GM23338 (cell line): Measurements from ENCODE around the gene SH3RF3. TPM values are rescaled to one million over a fixed set of nuclear protein-coding genes. Genes with fewer than 3 reads are reported as not detected.

Source experiments
- ATAC-seq: fragments of 200-7000 bp; cut with Tn5 transposase; 3 replicates; pipeline ENCODE4 v1.9.1; 2020
- DNase-seq: peaks from one replicate; pipeline ENCODE4 v3.0.0-alpha.2; 2015; ENCODE audit warnings: low spot score
- H2AFZ ChIP-seq: fragments of 200-600 bp; sonication (generic); 2 replicates; pipeline ENCODE4 v1.8.0; 2016; ENCODE audit warnings: antibody characterized with exemption, mild to moderate bottlenecking, moderate library complexity
- H3F3A ChIP-seq: fragments of 200-600 bp; sonication (generic); replicated peaks from 2 replicates; pipeline ENCODE4 v1.8.0; 2017; ENCODE audit warnings: antibody characterized with exemption, mixed run types, low read depth
- H3K27ac ChIP-seq: fragments of 200-600 bp; sonication (generic); 2 replicates; pipeline ENCODE4 v1.6.1; 2016; ENCODE audit warnings: low read depth
- H3K27me3 ChIP-seq: fragments of 200-600 bp; sonication (generic); 2 replicates; pipeline ENCODE4 v1.8.0; 2016; ENCODE audit warnings: mild to moderate bottlenecking, mixed run types, moderate library complexity; ENCODE audit not compliant: insufficient read depth
- H3K36me3 ChIP-seq: fragments of 200-600 bp; sonication (generic); 2 replicates; pipeline ENCODE4 v1.8.0; 2016; ENCODE audit warnings: mild to moderate bottlenecking; ENCODE audit not compliant: insufficient read depth
- H3K4me1 ChIP-seq: fragments of 200-600 bp; sonication (generic); 2 replicates; pipeline ENCODE4 v1.8.0; 2016; ENCODE audit warnings: mild to moderate bottlenecking, moderate library complexity; ENCODE audit not compliant: insufficient read depth
- H3K4me2 ChIP-seq: fragments of 200-600 bp; sonication (generic); 2 replicates; pipeline ENCODE4 v1.7.1; 2017; ENCODE audit warnings: mixed run types
- H3K4me3 ChIP-seq: fragments of 200-600 bp; sonication (generic); 2 replicates; pipeline ENCODE4 v1.6.1; 2016; ENCODE audit warnings: mixed run types
- H3K79me2 ChIP-seq: fragments of 200-600 bp; sonication (generic); replicated peaks from 2 replicates; pipeline ENCODE4 v1.8.0; 2017; ENCODE audit warnings: mild to moderate bottlenecking; ENCODE audit not compliant: insufficient read depth
- H3K9me2 ChIP-seq: fragments of 200-600 bp; sonication (generic); 2 replicates; pipeline ENCODE4 v1.8.0; 2017; ENCODE audit not compliant: insufficient read depth
- H4K20me1 ChIP-seq: fragments of 200-600 bp; sonication (generic); replicated peaks from 2 replicates; pipeline ENCODE4 v1.8.0; 2017; ENCODE audit warnings: mild to moderate bottlenecking; ENCODE audit not compliant: insufficient read depth
- H3K27ac Mint-ChIP-seq: 2 replicates; pipeline ENCODE4 v1.8.0; 2020; ENCODE audit warnings: inconsistent platforms, mild to moderate bottlenecking, moderate library complexity, mixed read lengths
- H3K27me3 Mint-ChIP-seq: 3 replicates; pipeline ENCODE4 v1.8.0; 2022; ENCODE audit warnings: low read depth, mild to moderate bottlenecking, moderate library complexity, mixed read lengths, inconsistent platforms; ENCODE audit not compliant: insufficient read depth, poor library complexity
- H3K36me3 Mint-ChIP-seq: 3 replicates; pipeline ENCODE4 v1.8.0; 2021; ENCODE audit warnings: low read depth, mild to moderate bottlenecking, inconsistent platforms, moderate library complexity, mixed read lengths
- H3K4me1 Mint-ChIP-seq: 3 replicates; pipeline ENCODE4 v1.8.0; 2020; ENCODE audit warnings: mild to moderate bottlenecking, inconsistent platforms, mixed read lengths
- H3K4me3 Mint-ChIP-seq: 3 replicates; pipeline ENCODE4 v1.8.0; 2021; ENCODE audit warnings: moderate library complexity, mild to moderate bottlenecking, inconsistent platforms, mixed read lengths
- H3K9me3 Mint-ChIP-seq: 3 replicates; pipeline ENCODE4 v1.8.0; 2020; ENCODE audit warnings: moderate library complexity, mild to moderate bottlenecking, inconsistent platforms, mixed read lengths
- EZH2 ChIP-seq: fragments of 200-600 bp; sonication (generic); IDR thresholded peaks from one replicate; pipeline ENCODE4 v1.8.0; 2017; ENCODE audit warnings: antibody characterized with exemption, mild to moderate bottlenecking, low read depth; ENCODE audit not compliant: unreplicated experiment
- NANOG ChIP-seq: IDR thresholded peaks from 2 replicates; pipeline ENCODE4 v1.6.1; 2016; ENCODE audit warnings: antibody characterized with exemption, borderline replicate concordance
- POLR2AphosphoS5 ChIP-seq: IDR thresholded peaks from 2 replicates; pipeline ENCODE4 v1.6.1; 2016; ENCODE audit warnings: antibody characterized with exemption, low read depth
- ZNF114 ChIP-seq: fragments of 250-450 bp; sonication (Bioruptor Pico); IDR thresholded peaks from 2 replicates; pipeline ENCODE4 v1.5.0; 2020; ENCODE audit warnings: mild to moderate bottlenecking, moderate library complexity
- polyA plus RNA-seq: library from polyadenylated mRNA; unstranded; fragments of >200 nt; fragmentation: Nextera tagmentation; extraction: Ambion mirVana; gene quantifications from 2 replicates; pipeline ENCODE4 v1.2.1, GENCODE V29; 2016
- total RNA-seq: library from RNA; depleted of rRNA; stranded (reverse); fragments of >200 nt; shearing (Covaris generic); gene quantifications from 2 replicates; pipeline ENCODE4 v1.2.3, GENCODE V29; 2014
- TF ChIP-seq, protein P1 (sequence below): IDR thresholded peaks from one replicate; pipeline ENCODE4 v1.6.1; 2018; ENCODE audit warnings: antibody characterized with exemption; ENCODE audit not compliant: unreplicated experiment
- TF ChIP-seq, protein P2 (sequence below): fragments of 250-450 bp; sonication (Bioruptor Pico); IDR thresholded peaks from 2 replicates; pipeline ENCODE4 v1.5.0; 2020; ENCODE audit warnings: mild to moderate bottlenecking, moderate library complexity
- TF ChIP-seq, protein P3 (sequence below), 2 experiments: fragments of 200-600 bp in 1 of 2; sonication (generic) in 1 of 2; conservative IDR thresholded peaks; 2 replicates each; pipeline versions ENCODE4 v1.5.1 to v1.6.1; 2016 to 2017; ENCODE audit warnings: antibody characterized with exemption in 2 of 2, low read depth in 2 of 2, mild to moderate bottlenecking in 2 of 2, moderate library complexity in 1 of 2
- TF ChIP-seq, protein P4 (sequence below): IDR thresholded peaks from 2 replicates; pipeline ENCODE4 v1.6.1; 2016; ENCODE audit warnings: antibody characterized with exemption

The SH3RF3 gene
- total and polyA plus RNA-seq, 2 experiments from 2014 or later, result 0.11 to 0.63 TPM

DNA sequence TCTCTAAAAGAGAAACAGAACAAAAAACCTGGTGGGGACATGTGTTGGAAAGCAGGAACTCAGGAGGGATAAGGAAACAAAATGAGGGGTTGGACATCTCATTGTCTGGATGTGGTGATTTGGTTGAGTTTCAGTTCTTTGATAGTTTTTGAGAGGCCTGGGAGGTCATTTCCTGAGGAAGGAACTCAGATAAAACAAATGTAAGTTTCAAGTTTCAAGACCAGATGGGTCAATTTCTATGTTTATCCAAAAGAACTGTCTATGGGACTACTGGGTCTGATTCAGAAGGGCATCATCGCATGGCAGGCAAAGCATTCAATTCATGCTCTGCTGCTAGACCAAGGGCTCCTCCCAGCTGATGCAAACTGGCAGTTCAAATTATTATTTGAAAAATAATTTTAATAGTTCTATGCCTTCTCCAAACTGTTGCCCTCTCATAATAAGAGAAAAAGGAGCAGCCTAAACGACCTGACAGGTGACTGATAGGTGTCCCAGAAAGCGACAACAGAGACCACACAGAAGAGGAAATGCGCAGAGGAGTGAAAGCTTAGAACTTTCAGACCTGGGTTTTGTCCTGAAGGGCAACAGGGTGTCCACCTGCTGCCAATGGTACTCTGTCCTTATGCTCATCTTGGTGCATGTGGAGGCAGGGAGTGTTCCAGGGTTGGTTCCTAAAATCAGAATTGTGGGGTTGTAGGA lies 39.3 kb upstream of the SH3RF3 start:
- Mint-ChIP-seq H3K4me3 (no peak overlapping the region), H3K4me1 (no peaks in the 10 kb centered on the region), H3K27me3 (peaks cover 10% of the 10 kb centered on the region), H3K9me3 (peaks cover 42% of the 10 kb centered on the region), H3K36me3 (peaks cover 13% of the 10 kb centered on the region; the same call in 2 of the 3 replicates), H3K27ac (no peak overlapping the region)
- no peaks in the 10 kb centered on the region for H3K79me2 ChIP-seq
- DNase-seq (no peak), ATAC-seq (no peak)
- H3K27me3 ChIP-seq, result no peaks in the 10 kb centered on the region
- no peaks in the 10 kb centered on the region for H3K4me1 ChIP-seq
- 0 out of 2 replicates have a peak, but pooled peaks cover 4% of the 10 kb centered on the region for H3K36me3 ChIP-seq
- H4K20me1 ChIP-seq, result no peaks in the 10 kb centered on the region
- no peak overlapping the region for H3K27ac ChIP-seq
- H2AFZ ChIP-seq, result no peak overlapping the region
- H3K4me3 ChIP-seq, result no peak overlapping the region
- TF ChIP-seq NANOG (no peak), ZNF114 (no peak), EZH2 (no peak), POLR2AphosphoS5 (no peak)
- TF ChIP-seq, protein P1, sequence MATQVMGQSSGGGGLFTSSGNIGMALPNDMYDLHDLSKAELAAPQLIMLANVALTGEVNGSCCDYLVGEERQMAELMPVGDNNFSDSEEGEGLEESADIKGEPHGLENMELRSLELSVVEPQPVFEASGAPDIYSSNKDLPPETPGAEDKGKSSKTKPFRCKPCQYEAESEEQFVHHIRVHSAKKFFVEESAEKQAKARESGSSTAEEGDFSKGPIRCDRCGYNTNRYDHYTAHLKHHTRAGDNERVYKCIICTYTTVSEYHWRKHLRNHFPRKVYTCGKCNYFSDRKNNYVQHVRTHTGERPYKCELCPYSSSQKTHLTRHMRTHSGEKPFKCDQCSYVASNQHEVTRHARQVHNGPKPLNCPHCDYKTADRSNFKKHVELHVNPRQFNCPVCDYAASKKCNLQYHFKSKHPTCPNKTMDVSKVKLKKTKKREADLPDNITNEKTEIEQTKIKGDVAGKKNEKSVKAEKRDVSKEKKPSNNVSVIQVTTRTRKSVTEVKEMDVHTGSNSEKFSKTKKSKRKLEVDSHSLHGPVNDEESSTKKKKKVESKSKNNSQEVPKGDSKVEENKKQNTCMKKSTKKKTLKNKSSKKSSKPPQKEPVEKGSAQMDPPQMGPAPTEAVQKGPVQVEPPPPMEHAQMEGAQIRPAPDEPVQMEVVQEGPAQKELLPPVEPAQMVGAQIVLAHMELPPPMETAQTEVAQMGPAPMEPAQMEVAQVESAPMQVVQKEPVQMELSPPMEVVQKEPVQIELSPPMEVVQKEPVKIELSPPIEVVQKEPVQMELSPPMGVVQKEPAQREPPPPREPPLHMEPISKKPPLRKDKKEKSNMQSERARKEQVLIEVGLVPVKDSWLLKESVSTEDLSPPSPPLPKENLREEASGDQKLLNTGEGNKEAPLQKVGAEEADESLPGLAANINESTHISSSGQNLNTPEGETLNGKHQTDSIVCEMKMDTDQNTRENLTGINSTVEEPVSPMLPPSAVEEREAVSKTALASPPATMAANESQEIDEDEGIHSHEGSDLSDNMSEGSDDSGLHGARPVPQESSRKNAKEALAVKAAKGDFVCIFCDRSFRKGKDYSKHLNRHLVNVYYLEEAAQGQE, result no peak
- TF ChIP-seq, protein P2, sequence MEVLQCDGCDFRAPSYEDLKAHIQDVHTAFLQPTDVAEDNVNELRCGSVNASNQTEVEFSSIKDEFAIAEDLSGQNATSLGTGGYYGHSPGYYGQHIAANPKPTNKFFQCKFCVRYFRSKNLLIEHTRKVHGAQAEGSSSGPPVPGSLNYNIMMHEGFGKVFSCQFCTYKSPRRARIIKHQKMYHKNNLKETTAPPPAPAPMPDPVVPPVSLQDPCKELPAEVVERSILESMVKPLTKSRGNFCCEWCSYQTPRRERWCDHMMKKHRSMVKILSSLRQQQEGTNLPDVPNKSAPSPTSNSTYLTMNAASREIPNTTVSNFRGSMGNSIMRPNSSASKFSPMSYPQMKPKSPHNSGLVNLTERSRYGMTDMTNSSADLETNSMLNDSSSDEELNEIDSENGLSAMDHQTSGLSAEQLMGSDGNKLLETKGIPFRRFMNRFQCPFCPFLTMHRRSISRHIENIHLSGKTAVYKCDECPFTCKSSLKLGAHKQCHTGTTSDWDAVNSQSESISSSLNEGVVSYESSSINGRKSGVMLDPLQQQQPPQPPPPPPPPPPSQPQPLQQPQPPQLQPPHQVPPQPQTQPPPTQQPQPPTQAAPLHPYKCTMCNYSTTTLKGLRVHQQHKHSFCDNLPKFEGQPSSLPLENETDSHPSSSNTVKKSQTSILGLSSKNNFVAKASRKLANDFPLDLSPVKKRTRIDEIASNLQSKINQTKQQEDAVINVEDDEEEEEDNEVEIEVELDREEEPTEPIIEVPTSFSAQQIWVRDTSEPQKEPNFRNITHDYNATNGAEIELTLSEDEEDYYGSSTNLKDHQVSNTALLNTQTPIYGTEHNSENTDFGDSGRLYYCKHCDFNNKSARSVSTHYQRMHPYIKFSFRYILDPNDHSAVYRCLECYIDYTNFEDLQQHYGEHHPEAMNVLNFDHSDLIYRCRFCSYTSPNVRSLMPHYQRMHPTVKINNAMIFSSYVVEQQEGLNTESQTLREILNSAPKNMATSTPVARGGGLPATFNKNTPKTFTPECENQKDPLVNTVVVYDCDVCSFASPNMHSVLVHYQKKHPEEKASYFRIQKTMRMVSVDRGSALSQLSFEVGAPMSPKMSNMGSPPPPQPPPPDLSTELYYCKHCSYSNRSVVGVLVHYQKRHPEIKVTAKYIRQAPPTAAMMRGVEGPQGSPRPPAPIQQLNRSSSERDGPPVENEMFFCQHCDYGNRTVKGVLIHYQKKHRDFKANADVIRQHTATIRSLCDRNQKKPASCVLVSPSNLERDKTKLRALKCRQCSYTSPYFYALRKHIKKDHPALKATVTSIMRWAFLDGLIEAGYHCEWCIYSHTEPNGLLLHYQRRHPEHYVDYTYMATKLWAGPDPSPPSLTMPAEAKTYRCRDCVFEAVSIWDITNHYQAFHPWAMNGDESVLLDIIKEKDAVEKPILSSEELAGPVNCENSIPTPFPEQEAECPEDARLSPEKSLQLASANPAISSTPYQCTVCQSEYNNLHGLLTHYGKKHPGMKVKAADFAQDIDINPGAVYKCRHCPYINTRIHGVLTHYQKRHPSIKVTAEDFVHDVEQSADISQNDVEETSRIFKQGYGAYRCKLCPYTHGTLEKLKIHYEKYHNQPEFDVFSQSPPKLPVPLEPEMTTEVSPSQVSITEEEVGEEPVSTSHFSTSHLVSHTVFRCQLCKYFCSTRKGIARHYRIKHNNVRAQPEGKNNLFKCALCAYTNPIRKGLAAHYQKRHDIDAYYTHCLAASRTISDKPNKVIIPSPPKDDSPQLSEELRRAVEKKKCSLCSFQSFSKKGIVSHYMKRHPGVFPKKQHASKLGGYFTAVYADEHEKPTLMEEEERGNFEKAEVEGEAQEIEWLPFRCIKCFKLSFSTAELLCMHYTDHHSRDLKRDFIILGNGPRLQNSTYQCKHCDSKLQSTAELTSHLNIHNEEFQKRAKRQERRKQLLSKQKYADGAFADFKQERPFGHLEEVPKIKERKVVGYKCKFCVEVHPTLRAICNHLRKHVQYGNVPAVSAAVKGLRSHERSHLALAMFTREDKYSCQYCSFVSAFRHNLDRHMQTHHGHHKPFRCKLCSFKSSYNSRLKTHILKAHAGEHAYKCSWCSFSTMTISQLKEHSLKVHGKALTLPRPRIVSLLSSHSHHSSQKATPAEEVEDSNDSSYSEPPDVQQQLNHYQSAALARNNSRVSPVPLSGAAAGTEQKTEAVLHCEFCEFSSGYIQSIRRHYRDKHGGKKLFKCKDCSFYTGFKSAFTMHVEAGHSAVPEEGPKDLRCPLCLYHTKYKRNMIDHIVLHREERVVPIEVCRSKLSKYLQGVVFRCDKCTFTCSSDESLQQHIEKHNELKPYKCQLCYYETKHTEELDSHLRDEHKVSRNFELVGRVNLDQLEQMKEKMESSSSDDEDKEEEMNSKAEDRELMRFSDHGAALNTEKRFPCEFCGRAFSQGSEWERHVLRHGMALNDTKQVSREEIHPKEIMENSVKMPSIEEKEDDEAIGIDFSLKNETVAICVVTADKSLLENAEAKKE (CRISPR knock-in tag), result no peak
- TF ChIP-seq, protein P3, sequence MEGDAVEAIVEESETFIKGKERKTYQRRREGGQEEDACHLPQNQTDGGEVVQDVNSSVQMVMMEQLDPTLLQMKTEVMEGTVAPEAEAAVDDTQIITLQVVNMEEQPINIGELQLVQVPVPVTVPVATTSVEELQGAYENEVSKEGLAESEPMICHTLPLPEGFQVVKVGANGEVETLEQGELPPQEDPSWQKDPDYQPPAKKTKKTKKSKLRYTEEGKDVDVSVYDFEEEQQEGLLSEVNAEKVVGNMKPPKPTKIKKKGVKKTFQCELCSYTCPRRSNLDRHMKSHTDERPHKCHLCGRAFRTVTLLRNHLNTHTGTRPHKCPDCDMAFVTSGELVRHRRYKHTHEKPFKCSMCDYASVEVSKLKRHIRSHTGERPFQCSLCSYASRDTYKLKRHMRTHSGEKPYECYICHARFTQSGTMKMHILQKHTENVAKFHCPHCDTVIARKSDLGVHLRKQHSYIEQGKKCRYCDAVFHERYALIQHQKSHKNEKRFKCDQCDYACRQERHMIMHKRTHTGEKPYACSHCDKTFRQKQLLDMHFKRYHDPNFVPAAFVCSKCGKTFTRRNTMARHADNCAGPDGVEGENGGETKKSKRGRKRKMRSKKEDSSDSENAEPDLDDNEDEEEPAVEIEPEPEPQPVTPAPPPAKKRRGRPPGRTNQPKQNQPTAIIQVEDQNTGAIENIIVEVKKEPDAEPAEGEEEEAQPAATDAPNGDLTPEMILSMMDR (conservative IDR thresholded peaks at IDR 0.05; ENCODE audit: low read depth in 2 of 2), result no peak
- TF ChIP-seq, protein P4, sequence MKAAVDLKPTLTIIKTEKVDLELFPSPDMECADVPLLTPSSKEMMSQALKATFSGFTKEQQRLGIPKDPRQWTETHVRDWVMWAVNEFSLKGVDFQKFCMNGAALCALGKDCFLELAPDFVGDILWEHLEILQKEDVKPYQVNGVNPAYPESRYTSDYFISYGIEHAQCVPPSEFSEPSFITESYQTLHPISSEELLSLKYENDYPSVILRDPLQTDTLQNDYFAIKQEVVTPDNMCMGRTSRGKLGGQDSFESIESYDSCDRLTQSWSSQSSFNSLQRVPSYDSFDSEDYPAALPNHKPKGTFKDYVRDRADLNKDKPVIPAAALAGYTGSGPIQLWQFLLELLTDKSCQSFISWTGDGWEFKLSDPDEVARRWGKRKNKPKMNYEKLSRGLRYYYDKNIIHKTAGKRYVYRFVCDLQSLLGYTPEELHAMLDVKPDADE, result no peak
- H3K4me2 ChIP-seq, result no peak overlapping the region
- H3K9me2 ChIP-seq, result no peaks in the 10 kb centered on the region
- no peaks in the 10 kb centered on the region for H3F3A ChIP-seq
